ENCODE measurements around the gene KRTAP10-7.
"Not testable (repeated sequence)": the region's sequence is repeated elsewhere in the genome, so short reads cannot be mapped to it uniquely, and the experiment has no call there.

GRCh38 chr21:44558329-44558675 is 42.1 kb upstream of the KRTAP10-7 start:
- not testable (repeated sequence) for TF ChIP-seq CTCF (CRISPR knock-in tag; IDR thresholded peaks at IDR 0.05); PRDM15 (CRISPR knock-in tag; IDR thresholded peaks at IDR 0.05); ZNF441 (CRISPR knock-in tag; IDR thresholded peaks at IDR 0.05; ENCODE audit: borderline replicate concordance); GTF2F1 (IDR thresholded peaks at IDR 0.05; ENCODE audit: low read length); ELF4 (CRISPR knock-in tag; IDR thresholded peaks at IDR 0.05; ENCODE audit: borderline replicate concordance); NCOA2 (CRISPR knock-in tag; IDR thresholded peaks at IDR 0.05); ZBTB26 (CRISPR knock-in tag; IDR thresholded peaks at IDR 0.05; ENCODE audit: borderline replicate concordance); ISL2 (CRISPR knock-in tag; IDR thresholded peaks at IDR 0.05); TCF12 (IDR thresholded peaks at IDR 0.05); TCF12 (CRISPR knock-in tag; IDR thresholded peaks at IDR 0.05); MAZ (IDR thresholded peaks at IDR 0.05; ENCODE audit: borderline replicate concordance, low read depth, low read length); MAZ (CRISPR knock-in tag; IDR thresholded peaks at IDR 0.05; ENCODE audit: low read depth); MXI1 (IDR thresholded peaks at IDR 0.05; ENCODE audit: borderline replicate concordance, low read depth, low read length)
- TF ChIP-seq, protein P1, sequence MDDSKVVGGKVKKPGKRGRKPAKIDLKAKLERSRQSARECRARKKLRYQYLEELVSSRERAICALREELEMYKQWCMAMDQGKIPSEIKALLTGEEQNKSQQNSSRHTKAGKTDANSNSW (CRISPR knock-in tag; IDR thresholded peaks at IDR 0.05; ENCODE audit: borderline replicate concordance): not testable (repeated sequence)
- TF ChIP-seq, protein P2, sequence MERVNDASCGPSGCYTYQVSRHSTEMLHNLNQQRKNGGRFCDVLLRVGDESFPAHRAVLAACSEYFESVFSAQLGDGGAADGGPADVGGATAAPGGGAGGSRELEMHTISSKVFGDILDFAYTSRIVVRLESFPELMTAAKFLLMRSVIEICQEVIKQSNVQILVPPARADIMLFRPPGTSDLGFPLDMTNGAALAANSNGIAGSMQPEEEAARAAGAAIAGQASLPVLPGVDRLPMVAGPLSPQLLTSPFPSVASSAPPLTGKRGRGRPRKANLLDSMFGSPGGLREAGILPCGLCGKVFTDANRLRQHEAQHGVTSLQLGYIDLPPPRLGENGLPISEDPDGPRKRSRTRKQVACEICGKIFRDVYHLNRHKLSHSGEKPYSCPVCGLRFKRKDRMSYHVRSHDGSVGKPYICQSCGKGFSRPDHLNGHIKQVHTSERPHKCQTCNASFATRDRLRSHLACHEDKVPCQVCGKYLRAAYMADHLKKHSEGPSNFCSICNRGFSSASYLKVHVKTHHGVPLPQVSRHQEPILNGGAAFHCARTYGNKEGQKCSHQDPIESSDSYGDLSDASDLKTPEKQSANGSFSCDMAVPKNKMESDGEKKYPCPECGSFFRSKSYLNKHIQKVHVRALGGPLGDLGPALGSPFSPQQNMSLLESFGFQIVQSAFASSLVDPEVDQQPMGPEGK (CRISPR knock-in tag; IDR thresholded peaks at IDR 0.05): not testable (repeated sequence)
- TF ChIP-seq, protein P3, sequence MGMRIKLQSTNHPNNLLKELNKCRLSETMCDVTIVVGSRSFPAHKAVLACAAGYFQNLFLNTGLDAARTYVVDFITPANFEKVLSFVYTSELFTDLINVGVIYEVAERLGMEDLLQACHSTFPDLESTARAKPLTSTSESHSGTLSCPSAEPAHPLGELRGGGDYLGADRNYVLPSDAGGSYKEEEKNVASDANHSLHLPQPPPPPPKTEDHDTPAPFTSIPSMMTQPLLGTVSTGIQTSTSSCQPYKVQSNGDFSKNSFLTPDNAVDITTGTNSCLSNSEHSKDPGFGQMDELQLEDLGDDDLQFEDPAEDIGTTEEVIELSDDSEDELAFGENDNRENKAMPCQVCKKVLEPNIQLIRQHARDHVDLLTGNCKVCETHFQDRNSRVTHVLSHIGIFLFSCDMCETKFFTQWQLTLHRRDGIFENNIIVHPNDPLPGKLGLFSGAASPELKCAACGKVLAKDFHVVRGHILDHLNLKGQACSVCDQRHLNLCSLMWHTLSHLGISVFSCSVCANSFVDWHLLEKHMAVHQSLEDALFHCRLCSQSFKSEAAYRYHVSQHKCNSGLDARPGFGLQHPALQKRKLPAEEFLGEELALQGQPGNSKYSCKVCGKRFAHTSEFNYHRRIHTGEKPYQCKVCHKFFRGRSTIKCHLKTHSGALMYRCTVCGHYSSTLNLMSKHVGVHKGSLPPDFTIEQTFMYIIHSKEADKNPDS (CRISPR knock-in tag; IDR thresholded peaks at IDR 0.05): not testable (repeated sequence)

Measured in HepG2 (cell line).